Stimulated activated CD8-positive, alpha-beta memory T cell treated with anti-CD3 and anti-CD28 coated beads, Interleukin-4, amount 100 ng/mL, for 4 hours (primary cell): ENCODE results near the gene ANKH.
"Not testable (repeated sequence)": the region's sequence is repeated elsewhere in the genome, so short reads cannot be mapped to it uniquely, and the experiment has no call there.

Experiments
- DNase-seq, 2 donors: peaks; one replicate each; pipeline ENCODE4 v3.0.0-alpha.2; 2020; ENCODE audit warnings: low read depth in 2 of 2, low spot score in 1 of 2

ANKH gene

GRCh38 chr5:14884062-14884612 lies 12.6 kb upstream of the ANKH start:
- no peak for DNase-seq

- no peak for DNase-seq
Measured at GRCh38 chr5:14882658-14883580, 11.3 kb upstream of the ANKH start.

- DNase-seq, result no peak
Measured at GRCh38 chr5:14881826-14882225, 10.2 kb upstream of the ANKH start.

- DNase-seq, result no peak
Measured at GRCh38 chr5:14880688-14881087, 9.1 kb upstream of the ANKH start.

- DNase-seq, result no peak
Measured at GRCh38 chr5:14879937-14880589, 8.5 kb upstream of the ANKH start.

- DNase-seq, result no peak
Measured at GRCh38 chr5:14879393-14879792, 7.8 kb upstream of the ANKH start.

GRCh38 chr5:14878192-14878591 lies 6.6 kb upstream of the ANKH start:
- not testable (repeated sequence) for DNase-seq

- no peak for DNase-seq
Measured at GRCh38 chr5:14876095-14876494, 4.5 kb upstream of the ANKH start.

- no peak for DNase-seq
Measured at GRCh38 chr5:14873790-14874189, 2.2 kb upstream of the ANKH start.

- no peak for DNase-seq
Measured at GRCh38 chr5:14873093-14873492, 1.5 kb upstream of the ANKH start.

- DNase-seq, result peak; percentile 20 to 31
Measured at GRCh38 chr5:14872070-14872989, 752 bp upstream of the ANKH start.

GRCh38 chr5:14870337-14871213 lies 1.0 kb downstream of the ANKH start:
- DNase-seq, result peak in 1 of 2 donors; percentile 43

- DNase-seq, result no peak
Measured at GRCh38 chr5:14869668-14870164, 1.9 kb downstream of the ANKH start.

GRCh38 chr5:14869233-14869632 lies 2.3 kb downstream of the ANKH start:
- no peak for DNase-seq

GRCh38 chr5:14868771-14869170 lies 2.8 kb downstream of the ANKH start:
- no peak for DNase-seq

GRCh38 chr5:14864181-14864812 lies 7.3 kb downstream of the ANKH start:
- no peak for DNase-seq

GRCh38 chr5:14863105-14863504 lies 8.5 kb downstream of the ANKH start:
- DNase-seq, result no peak

GRCh38 chr5:14861123-14861765 lies 10.3 kb downstream of the ANKH start:
- DNase-seq, result no peak

- no peak for DNase-seq
Measured at GRCh38 chr5:14859980-14860379, 11.6 kb downstream of the ANKH start.
